Measurements from ENCODE around the gene AQP12A.
"Not testable (repeated sequence)": the region's sequence is repeated elsewhere in the genome, so short reads cannot be mapped to it uniquely, and the experiment has no call there.

DNA sequence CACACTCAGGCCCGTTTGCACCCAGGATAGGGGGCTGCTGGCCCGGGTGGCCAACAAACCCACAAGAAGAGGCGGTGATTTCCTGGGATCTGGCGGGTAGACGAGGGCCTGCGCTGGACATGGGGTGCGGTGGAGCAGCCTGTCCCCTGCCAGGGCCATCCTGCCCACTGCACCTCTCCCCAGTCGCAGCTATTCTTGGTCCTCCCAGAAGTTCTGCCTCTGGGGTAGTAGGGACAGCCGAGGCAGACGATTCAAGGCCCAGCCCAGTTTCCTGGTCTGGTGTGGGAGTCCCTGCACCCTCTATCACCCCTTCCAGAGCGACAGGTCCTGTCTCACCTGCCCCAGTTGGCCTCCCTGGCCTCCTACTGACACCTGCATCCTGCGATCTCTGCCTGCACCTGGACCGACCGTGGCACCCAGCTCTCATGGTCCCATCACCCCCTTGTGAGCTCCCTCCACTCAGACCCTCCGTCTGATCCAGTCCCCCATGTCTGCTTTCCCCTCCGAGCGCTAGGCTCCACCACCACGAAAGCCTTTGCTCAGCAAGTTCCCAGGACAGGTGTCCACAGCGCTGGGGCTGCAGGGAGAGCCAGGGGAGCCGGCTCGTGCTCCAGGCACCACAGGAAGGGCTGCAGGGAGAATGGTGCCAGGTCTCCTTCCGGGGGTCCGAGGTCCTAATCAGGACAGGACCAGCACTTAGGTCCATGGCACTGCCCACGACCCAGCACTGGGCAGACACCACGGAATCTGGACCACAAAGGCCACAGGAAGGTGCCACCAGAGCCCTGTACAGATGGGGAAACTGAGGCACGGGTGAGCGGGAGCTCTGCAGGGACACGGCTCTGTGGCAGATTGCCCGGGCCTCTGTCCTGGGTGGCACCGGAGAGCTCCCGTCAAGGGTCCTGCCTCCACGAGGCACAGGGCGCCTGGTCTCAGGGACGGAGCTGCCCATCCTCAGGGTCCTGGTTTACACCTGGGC is 1.2 kb downstream of the AQP12A start:
- TF ChIP-seq CTCF (IDR thresholded peaks at IDR 0.05); EZH2 (IDR thresholded peaks at IDR 0.05; ENCODE audit: borderline replicate concordance, insufficient read depth, low read depth, low read length, poor library complexity, severe bottlenecking): not testable (repeated sequence)
